Breast epithelium (tissue), 4 donors: ENCODE results near the gene HERC2. TPM values are rescaled to one million over a fixed set of nuclear protein-coding genes. Genes with fewer than 3 reads are reported as not detected.
"Not testable (repeated sequence)": the region's sequence is repeated elsewhere in the genome, so short reads cannot be mapped to it uniquely, and the experiment has no call there.

Source experiments
- DNase-seq, 2 donors: peaks; one replicate each; pipeline ENCODE4 v3.0.0-alpha.2; 2019; ENCODE audit warnings: low spot score in 2 of 2
- H3K27ac ChIP-seq, 2 donors: fragments of 200-600 bp; sonication (generic) in 1 of 2; one replicate each; pipeline ENCODE4 v1.5.1; 2016 to 2019; ENCODE audit warnings: mild to moderate bottlenecking in 1 of 2
- H3K27me3 ChIP-seq, 2 donors: fragments of 200-600 bp; sonication (generic) in 1 of 2; one replicate each; pipeline versions ENCODE4 v1.5.1 to v1.6.0; 2017 to 2019; ENCODE audit warnings: control low read depth in 1 of 2, mild to moderate bottlenecking in 1 of 2
- H3K36me3 ChIP-seq: fragments of 200-600 bp; one replicate; pipeline ENCODE4 v1.5.1; 2019
- H3K4me1 ChIP-seq, 2 donors: fragments of 200-600 bp; sonication (generic); one replicate each; pipeline ENCODE4 v1.5.1; 2016 to 2019; ENCODE audit warnings: control low read depth in 1 of 2
- H3K4me3 ChIP-seq, 3 donors: fragments of 200-600 bp; sonication (generic); 1 replicate in 2 of 3; 2 replicates in 1 of 3; pipeline ENCODE4 v1.5.1; 2016 to 2019; ENCODE audit warnings: mild to moderate bottlenecking in 3 of 3, moderate library complexity in 2 of 3
- H3K9me3 ChIP-seq, 2 donors: fragments of 200-600 bp; sonication (generic) in 1 of 2; one replicate each; pipeline ENCODE4 v1.5.1; 2016 to 2019; ENCODE audit warnings: control low read depth in 1 of 2
- CTCF ChIP-seq, 3 donors: fragments of 450-650 bp; IDR thresholded peaks; one replicate each; pipeline ENCODE4 v1.5.1; 2016 to 2017; ENCODE audit warnings: antibody characterized with exemption in 3 of 3, mild to moderate bottlenecking in 3 of 3, moderate library complexity in 3 of 3
- POLR2A ChIP-seq: fragments of 450-650 bp; IDR thresholded peaks from one replicate; pipeline ENCODE4 v1.6.1; 2016; ENCODE audit warnings: antibody characterized with exemption, mild to moderate bottlenecking, moderate library complexity
- POLR2AphosphoS5 ChIP-seq, 3 donors: sonication (generic); formaldehyde crosslinking; IDR thresholded peaks; one replicate each; pipeline ENCODE4 v1.6.1; 2017; ENCODE audit warnings: antibody characterized with exemption in 3 of 3
- intact Hi-C: fragments of 100-400 bp; cut with DNase I; formaldehyde crosslinking; loops from one replicate; pipeline ENCODE4 v1.15.1; 2023; ENCODE audit warnings: low total_unique reads
- total RNA-seq, 3 donors: library from RNA; depleted of rRNA; stranded (reverse); fragments of >200 nt; gene quantifications; one replicate each; pipeline ENCODE4 v1.1.0, GENCODE V29; 2016

Gene HERC2
- total RNA-seq, 3 donors from 2014 or later: 46.2 to 55.8 (median 51.1) TPM

- no peak overlapping the region for H3K27ac ChIP-seq
- H3K4me3 ChIP-seq: no peak overlapping the region
- peaks cover 4% of the 10 kb centered on the region for H3K36me3 ChIP-seq
- no peak for DNase-seq
- H3K27me3 ChIP-seq: no peaks in the 10 kb centered on the region
- intact Hi-C loops: no loop called here
- no peaks in the 10 kb centered on the region for H3K9me3 ChIP-seq
- H3K4me1 ChIP-seq: no peaks in the 10 kb centered on the region
- TF ChIP-seq CTCF (IDR thresholded peaks at IDR 0.05) (no peak), POLR2AphosphoS5 (IDR thresholded peaks at IDR 0.05) (no peak), POLR2A (no peak)
Measured at GRCh38 chr15:28181366-28181765, 140.6 kb downstream of the HERC2 start.

- TF ChIP-seq POLR2A (no peak), POLR2AphosphoS5 (IDR thresholded peaks at IDR 0.05) (no peak)
- H3K27ac ChIP-seq: no peak overlapping the region
- intact Hi-C loops: no loop called here
Measured at GRCh38 chr15:28179270-28179669, 142.7 kb downstream of the HERC2 start.

GRCh38 chr15:28178727-28179126 is 143.3 kb downstream of the HERC2 start:
- Histone ChIP-seq H3K27ac (no peak overlapping the region), H3K36me3 (no peaks in the 10 kb centered on the region), H3K9me3 (no peaks in the 10 kb centered on the region), H3K27me3 (no peaks in the 10 kb centered on the region), H3K4me3 (no peak overlapping the region), H3K4me1 (no peaks in the 10 kb centered on the region)
- no peak for DNase-seq
- TF ChIP-seq CTCF (IDR thresholded peaks at IDR 0.05) (no peak), POLR2A (no peak), POLR2AphosphoS5 (IDR thresholded peaks at IDR 0.05) (no peak)
- intact Hi-C loops: no loop called here

More at GRCh38 chr15:28179270-28179669, 142.7 kb downstream of the HERC2 start:
- Histone ChIP-seq H3K4me1 (no peaks in the 10 kb centered on the region), H3K36me3 (no peaks in the 10 kb centered on the region), H3K9me3 (no peaks in the 10 kb centered on the region), H3K4me3 (no peak overlapping the region), H3K27me3 (no peaks in the 10 kb centered on the region)
- no peak for DNase-seq

GRCh38 chr15:28178290-28178689 is 143.7 kb downstream of the HERC2 start:
- intact Hi-C loops: no loop called here
- TF ChIP-seq POLR2A: no peak
- no peak for TF ChIP-seq CTCF (IDR thresholded peaks at IDR 0.05)
- TF ChIP-seq POLR2AphosphoS5 (IDR thresholded peaks at IDR 0.05): no peak
- Histone ChIP-seq H3K27ac (no peak overlapping the region), H3K9me3 (no peaks in the 10 kb centered on the region), H3K4me3 (no peak overlapping the region), H3K36me3 (no peaks in the 10 kb centered on the region), H3K4me1 (no peaks in the 10 kb centered on the region), H3K27me3 (no peaks in the 10 kb centered on the region)
- DNase-seq: no peak

- Histone ChIP-seq H3K27ac (no peak overlapping the region), H3K36me3 (peaks cover 6% of the 10 kb centered on the region)
- intact Hi-C loops: no loop called here
Measured at GRCh38 chr15:28169366-28169765, 152.6 kb downstream of the HERC2 start.

GRCh38 chr15:28168405-28169121 is 153.4 kb downstream of the HERC2 start:
- intact Hi-C loops, H3K4me1 ChIP-seq, H3K36me3 ChIP-seq, H3K27ac ChIP-seq, H3K27me3 ChIP-seq, DNase-seq, H3K4me3 ChIP-seq, H3K9me3 ChIP-seq: not testable (repeated sequence)

More at GRCh38 chr15:28169366-28169765, 152.6 kb downstream of the HERC2 start:
- TF ChIP-seq POLR2A (no peak), CTCF (IDR thresholded peaks at IDR 0.05) (no peak), POLR2AphosphoS5 (IDR thresholded peaks at IDR 0.05) (no peak)
- Histone ChIP-seq H3K27me3 (no peaks in the 10 kb centered on the region), H3K4me3 (no peak overlapping the region), H3K9me3 (no peaks in the 10 kb centered on the region), H3K4me1 (no peaks in the 10 kb centered on the region)
- no peak for DNase-seq
